HG03095 (cell line): ENCODE measurements around the gene LIF.
"Not testable (repeated sequence)": the region's sequence is repeated elsewhere in the genome, so short reads cannot be mapped to it uniquely, and the experiment has no call there.

ENCODE experiments used
- ATAC-seq: cut with Tn5 transposase; IDR thresholded peaks from one replicate; pipeline ENCODE4 v1.9.1; 2021; ENCODE audit warnings: moderate library complexity; ENCODE audit not compliant: unreplicated experiment

Gene LIF

DNA sequence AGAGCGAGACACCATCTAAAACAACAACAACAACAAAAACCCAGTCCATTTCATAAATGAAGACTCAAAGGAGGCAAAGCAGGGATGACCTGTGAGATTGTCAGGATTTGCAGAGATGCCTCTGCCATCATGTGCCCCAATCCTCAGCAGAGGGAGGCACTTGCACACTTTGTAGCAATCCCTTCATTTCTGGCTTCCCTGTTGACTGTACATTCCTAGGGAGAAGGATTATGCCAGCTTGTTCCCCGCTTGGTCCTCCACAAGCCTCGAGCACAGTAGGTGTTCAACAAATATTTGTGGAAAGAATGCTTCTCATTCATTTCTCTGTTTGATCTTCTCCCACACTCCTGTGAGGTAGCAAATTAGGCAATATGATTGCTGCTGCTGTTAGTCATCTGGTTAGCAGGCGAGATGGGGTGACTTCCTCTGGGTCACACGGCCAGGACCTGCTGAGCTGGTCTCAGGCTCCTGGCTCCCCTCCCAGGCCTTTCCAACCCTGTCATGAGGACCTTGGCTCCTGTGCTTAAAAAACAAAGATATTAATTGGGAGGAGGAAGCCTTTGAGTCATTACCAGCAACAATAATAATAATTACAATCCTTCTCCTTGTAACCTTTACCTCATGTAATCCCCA, 34.1 kb downstream of the LIF start:
- ATAC-seq, result no peak

DNA sequence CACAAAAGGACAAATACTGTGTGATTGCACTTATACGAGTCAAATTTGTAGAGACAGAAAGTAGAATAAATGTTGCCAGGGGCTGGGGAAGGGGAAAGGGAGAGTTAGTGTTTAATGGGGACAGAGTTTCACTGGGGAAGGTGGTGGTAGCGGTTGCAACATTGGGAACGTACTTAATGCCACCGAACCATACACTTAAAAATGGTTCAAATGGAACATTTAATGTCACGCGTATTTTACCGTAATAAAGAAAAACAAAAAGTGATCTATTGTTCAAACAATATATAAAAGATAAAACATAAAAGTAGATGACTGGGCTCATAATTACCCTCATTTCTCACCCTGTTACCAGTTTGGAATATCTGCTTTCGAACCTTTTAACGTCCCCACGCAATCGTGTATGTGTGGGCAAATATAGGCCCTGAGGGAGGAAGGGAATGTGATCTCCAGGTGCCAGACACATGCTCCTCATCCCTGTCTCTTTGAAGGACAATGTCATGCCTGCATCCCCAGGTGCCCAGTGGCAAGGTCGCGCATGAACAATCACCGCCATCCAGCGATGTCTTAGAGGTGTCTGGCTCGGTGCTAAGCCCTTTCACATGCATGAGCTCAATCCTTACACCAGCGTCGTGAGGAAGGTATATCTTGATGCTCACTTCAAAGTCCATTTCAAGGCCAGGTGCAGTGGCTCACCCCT, 35.3 kb downstream of the LIF start:
- no peak for ATAC-seq

GRCh38 chr22:30210235-30210909, 36.2 kb downstream of the LIF start:
- ATAC-seq, result no peak

DNA sequence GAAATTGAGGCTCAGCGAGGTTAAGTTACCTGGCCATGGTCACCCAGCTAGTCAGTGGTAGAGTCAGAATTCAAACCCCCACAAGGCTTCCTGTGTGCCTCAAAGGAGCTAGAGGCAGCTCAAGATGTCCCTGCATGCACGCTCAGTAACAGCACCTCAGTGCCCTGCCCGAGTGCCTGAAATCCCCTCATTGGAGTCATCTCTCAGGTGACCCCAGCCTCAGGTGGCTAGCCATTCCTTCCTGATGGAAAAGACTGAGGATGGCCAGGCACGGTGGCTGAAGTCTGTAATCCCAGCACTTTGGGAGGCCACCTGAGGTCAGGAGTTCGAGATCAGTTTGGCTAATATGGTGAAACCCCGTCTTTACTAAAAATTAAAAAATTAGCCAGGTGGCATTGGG, 36.9 kb downstream of the LIF start:
- ATAC-seq, result no peak

DNA sequence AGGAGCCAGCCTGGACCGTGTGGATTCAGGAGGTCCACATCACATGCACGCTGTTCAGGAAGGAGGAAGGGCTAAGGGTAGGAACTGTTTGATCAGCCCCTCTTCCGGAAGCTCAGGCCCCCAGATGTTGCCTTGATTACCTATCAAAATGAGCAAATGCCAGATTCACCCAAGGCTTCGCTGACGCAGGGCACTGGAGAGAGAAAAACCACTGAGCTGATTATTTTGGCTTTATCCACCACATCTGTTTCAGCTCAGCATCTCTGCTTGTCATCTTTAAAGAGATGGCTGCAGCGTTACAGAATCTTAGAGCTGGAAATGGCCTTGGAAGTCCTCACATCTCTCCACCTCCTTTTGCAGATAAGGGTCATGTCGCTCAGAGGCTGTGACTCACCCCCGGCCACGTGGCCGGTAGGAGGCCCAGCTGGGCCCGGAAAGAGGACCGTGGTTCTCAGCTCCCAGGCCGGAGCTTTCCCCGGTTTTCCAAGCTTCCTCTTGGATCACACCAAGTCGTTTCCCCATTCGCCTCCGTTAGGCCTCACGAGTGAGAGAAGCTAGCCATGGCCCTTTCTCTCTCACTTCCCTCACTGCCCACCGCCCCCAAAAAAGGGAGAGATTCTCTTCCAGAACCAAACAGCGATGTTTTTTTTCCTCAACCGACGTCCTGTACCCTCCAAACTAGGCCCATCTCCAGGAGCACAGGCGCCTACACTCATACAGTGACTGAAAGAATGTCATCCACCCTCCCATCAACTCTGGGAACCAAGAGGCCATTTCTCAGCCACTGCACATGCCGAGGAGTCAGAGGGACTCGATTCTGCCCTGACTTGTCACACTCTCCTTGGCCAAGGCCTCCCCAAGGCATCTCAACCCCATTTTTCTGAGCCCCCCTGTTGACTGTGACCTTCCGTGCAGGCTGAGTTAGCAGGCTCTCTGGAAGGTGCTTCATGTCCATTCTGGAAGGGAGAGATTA, 37.6 kb downstream of the LIF start:
- no peak for ATAC-seq

DNA sequence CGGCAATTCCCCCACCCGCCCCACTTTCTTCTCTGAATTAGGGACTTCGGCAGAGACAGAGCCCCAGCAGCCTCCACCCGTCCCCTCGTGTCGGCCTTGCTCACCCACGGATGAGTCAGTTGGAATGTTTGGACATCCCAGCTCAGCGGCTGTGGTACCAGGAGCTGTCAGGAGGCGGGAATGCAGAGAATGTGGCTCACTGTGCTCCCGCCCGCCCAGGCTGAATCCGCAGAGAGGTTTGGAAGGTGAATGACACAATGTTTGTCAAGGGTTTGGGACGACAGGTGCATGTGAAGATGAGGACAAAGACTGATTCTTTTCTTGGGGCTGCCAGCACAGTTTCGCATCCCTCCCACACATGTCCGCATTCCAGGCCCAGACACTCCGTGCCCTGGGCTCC, 39.6 kb downstream of the LIF start:
- ATAC-seq, result no peak

GRCh38 chr22:30205281-30206115, 41.1 kb downstream of the LIF start:
- no peak for ATAC-seq

GRCh38 chr22:30204742-30205111, 41.8 kb downstream of the LIF start:
- no peak for ATAC-seq

DNA sequence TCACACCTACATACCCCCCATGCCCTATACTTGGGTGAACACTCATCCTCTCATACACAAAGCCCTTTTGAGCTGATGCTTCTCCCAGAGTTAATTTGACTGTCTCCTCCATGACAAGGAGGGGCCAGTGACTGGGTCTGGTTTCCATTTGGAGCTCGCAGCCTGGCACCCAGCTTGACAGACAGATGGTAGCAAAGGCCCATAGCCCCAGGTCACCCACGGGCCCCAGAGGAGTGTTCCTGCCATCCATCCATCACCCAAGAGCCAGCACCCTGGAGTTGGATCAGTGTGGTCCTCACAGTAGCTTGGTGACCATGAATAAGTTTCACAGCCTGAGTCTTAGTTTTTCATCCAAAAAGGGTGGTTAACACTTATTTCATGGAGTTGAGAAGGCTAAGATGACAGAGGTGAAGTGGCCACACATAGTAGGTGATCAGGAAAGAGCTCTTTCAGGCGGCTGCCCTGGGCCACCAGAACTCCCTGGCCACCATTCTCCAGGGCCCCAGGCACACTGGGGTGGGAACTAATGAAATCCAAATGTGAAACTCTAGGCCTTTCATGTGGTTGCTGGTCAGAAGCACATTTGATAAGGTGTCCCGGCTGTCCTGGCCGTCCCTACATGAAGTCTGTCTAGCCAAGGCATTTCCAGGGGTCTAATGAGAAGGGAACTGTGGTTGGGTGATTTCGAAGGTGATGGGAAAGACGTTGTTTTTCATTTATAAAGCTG, 42.4 kb downstream of the LIF start:
- ATAC-seq, result no peak

- ATAC-seq, result no peak
Measured at GRCh38 chr22:30202531-30203006, 44.0 kb downstream of the LIF start.

- ATAC-seq, result no peak
Measured at GRCh38 chr22:30201945-30202344, 44.6 kb downstream of the LIF start.

DNA sequence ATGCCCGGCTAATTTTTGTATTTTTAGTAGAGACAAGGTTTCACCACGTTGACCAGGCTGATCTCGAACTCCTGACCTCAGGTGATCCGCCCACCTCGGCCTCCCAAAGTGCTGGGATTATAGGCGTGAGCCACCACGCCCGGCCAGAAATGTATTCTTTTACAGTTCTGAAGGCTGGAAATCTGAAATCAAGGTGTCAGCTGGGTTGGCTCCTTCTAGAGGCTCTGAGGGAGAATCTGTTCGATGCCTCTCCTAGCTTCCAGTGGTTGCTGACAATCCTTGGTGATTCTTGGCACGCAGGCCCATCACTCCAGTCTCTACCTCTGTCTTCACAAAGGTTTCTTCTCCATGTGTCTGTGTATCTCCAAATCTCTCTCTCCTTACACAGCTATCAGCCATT, 45.7 kb downstream of the LIF start:
- not testable (repeated sequence) for ATAC-seq

GRCh38 chr22:30198921-30199320, 47.6 kb downstream of the LIF start:
- no peak for ATAC-seq

GRCh38 chr22:30198152-30198825, 48.3 kb downstream of the LIF start:
- no peak for ATAC-seq

- ATAC-seq, result no peak
Measured at GRCh38 chr22:30197389-30197788, 49.2 kb downstream of the LIF start.

DNA sequence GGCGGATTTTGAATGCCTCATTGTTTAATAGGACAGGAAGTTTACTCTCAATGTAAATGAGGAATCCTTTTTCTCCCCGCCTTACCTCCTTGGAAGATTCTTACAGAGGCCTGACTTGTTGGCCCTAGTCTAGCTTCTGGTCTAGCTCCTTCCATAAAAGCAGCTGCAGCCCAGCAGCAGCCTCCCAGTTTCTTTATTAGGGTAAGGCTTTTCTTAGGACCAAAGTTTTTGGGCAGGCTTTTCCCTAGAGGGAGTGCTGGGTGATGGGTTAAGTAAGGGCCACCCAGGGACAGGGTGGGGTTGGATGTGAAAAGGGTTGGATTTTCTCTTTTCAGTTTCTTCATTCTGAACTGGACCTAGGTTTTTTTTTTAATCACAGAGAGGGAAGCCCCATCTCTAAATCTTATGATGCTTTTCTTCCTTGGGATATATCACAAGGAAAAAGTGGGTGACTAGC, 49.7 kb downstream of the LIF start:
- no peak for ATAC-seq

- ATAC-seq, result no peak
Measured at GRCh38 chr22:30196141-30196879, 50.2 kb downstream of the LIF start.
